OCI-LY1 (cell line): ENCODE data around the gene FBXO2.

Experiments
- H2AFZ ChIP-seq: fragments of 200-600 bp; sonication (generic), shearing (Covaris generic); 2 replicates; pipeline ENCODE4 v1.6.0; 2014; ENCODE audit warnings: antibody characterized with exemption, mild to moderate bottlenecking, low read length
- H3F3A ChIP-seq: fragments of 200-600 bp; sonication (generic), shearing (Covaris generic); 2 replicates; pipeline ENCODE4 v1.6.0; 2014; ENCODE audit warnings: mild to moderate bottlenecking, antibody characterized with exemption, low read length, moderate library complexity; ENCODE audit not compliant: insufficient read depth
- H3K27ac ChIP-seq: fragments of 200-600 bp; sonication (generic); 2 replicates; pipeline ENCODE4 v1.5.1; 2014; ENCODE audit warnings: low read length, mixed run types, mild to moderate bottlenecking, low read depth; ENCODE audit not compliant: poor library complexity, severe bottlenecking
- H3K27me3 ChIP-seq: fragments of 200-600 bp; sonication (generic); 2 replicates; pipeline ENCODE4 v1.6.0; 2014; ENCODE audit warnings: antibody characterized with exemption, mild to moderate bottlenecking, low read length, moderate library complexity; ENCODE audit not compliant: insufficient read depth
- H3K36me3 ChIP-seq: fragments of 200-600 bp; sonication (generic); 2 replicates; pipeline ENCODE4 v1.6.1; 2014; ENCODE audit warnings: mild to moderate bottlenecking, antibody characterized with exemption, low read length, moderate library complexity, mixed read lengths; ENCODE audit not compliant: insufficient read depth
- H3K4me1 ChIP-seq: fragments of 200-600 bp; sonication (generic); 2 replicates; pipeline ENCODE4 v1.5.1; 2014; ENCODE audit warnings: mild to moderate bottlenecking, low read length, moderate library complexity; ENCODE audit not compliant: insufficient read depth, severe bottlenecking
- H3K4me2 ChIP-seq: fragments of 200-600 bp; sonication (generic), shearing (Covaris generic); 2 replicates; pipeline ENCODE4 v1.6.1; 2014; ENCODE audit warnings: low read length
- H3K4me3 ChIP-seq: fragments of 200-600 bp; sonication (generic); 2 replicates; pipeline ENCODE4 v1.5.1; 2014; ENCODE audit warnings: low read length, low read depth, mild to moderate bottlenecking, mixed read lengths; ENCODE audit not compliant: poor library complexity, severe bottlenecking
- H3K79me2 ChIP-seq: fragments of 200-600 bp; shearing (Covaris generic); 2 replicates; pipeline ENCODE4 v1.6.1; 2016; ENCODE audit warnings: mixed run types, low read length, mixed read lengths; ENCODE audit not compliant: insufficient read depth
- H3K9ac ChIP-seq: fragments of 200-600 bp; sonication (generic), shearing (Covaris generic); 2 replicates; pipeline ENCODE4 v1.6.1; 2014; ENCODE audit warnings: mild to moderate bottlenecking, low read length, mixed read lengths
- H3K9me2 ChIP-seq: fragments of 200-600 bp; sonication (generic), shearing (Covaris generic); 2 replicates; pipeline ENCODE4 v1.6.1; 2014; ENCODE audit warnings: low read depth, mild to moderate bottlenecking, low read length, mixed read lengths
- H3K9me3 ChIP-seq: fragments of 200-600 bp; shearing (Covaris generic); 2 replicates; pipeline ENCODE4 v1.6.1; 2014; ENCODE audit warnings: low read length, mixed read lengths
- H4K20me1 ChIP-seq: fragments of 200-600 bp; sonication (generic), shearing (Covaris generic); 2 replicates; pipeline ENCODE4 v1.6.0; 2016; ENCODE audit warnings: mild to moderate bottlenecking, low read length; ENCODE audit not compliant: insufficient read depth
- CTCF ChIP-seq: fragments of 200-600 bp; sonication (generic), shearing (Covaris generic); IDR thresholded peaks from 2 replicates; pipeline ENCODE4 v1.5.1; 2017; ENCODE audit warnings: mild to moderate bottlenecking, antibody characterized with exemption, low read length, moderate library complexity, mixed read lengths
- EZH2 ChIP-seq: fragments of 200-600 bp; sonication (generic), shearing (Covaris generic); IDR thresholded peaks from 2 replicates; pipeline ENCODE4 v1.8.0; 2017; ENCODE audit warnings: borderline replicate concordance, mixed run types, mild to moderate bottlenecking, antibody characterized with exemption, low read length, moderate library complexity, mixed read lengths

The FBXO2 gene

GRCh38 chr1:11676386-11677103, 22.3 kb upstream of the FBXO2 start:
- Histone ChIP-seq H3K9me3 (no peaks in the 10 kb centered on the region), H3K4me3 (no peak overlapping the region), H3K36me3 (peaks cover 28% of the 10 kb centered on the region), H2AFZ (no peak overlapping the region), H3F3A (no peaks in the 10 kb centered on the region), H3K9me2 (no peaks in the 10 kb centered on the region), H3K27me3 (no peaks in the 10 kb centered on the region), H3K79me2 (no peaks in the 10 kb centered on the region), H3K4me1 (peaks cover 1% of the 10 kb centered on the region), H3K4me2 (no peak overlapping the region), H4K20me1 (no peaks in the 10 kb centered on the region), H3K27ac (no peak overlapping the region), H3K9ac (no peak overlapping the region)
- peak; percentile 16; the same call in 1 of the 2 replicates for TF ChIP-seq CTCF
- no peak for TF ChIP-seq EZH2

GRCh38 chr1:11675325-11675724, 21.1 kb upstream of the FBXO2 start:
- Histone ChIP-seq H3K27me3 (no peaks in the 10 kb centered on the region), H3K79me2 (no peaks in the 10 kb centered on the region), H3K4me3 (no peak overlapping the region), H3K4me1 (no peaks in the 10 kb centered on the region), H3K27ac (no peak overlapping the region), H3K4me2 (no peak overlapping the region), H3K9ac (no peak overlapping the region), H3K36me3 (peaks cover 28% of the 10 kb centered on the region), H2AFZ (no peak overlapping the region), H3K9me3 (no peaks in the 10 kb centered on the region), H3K9me2 (no peaks in the 10 kb centered on the region), H3F3A (no peaks in the 10 kb centered on the region), H4K20me1 (no peaks in the 10 kb centered on the region)
- TF ChIP-seq CTCF (no peak), EZH2 (no peak)

GRCh38 chr1:11674488-11674887, 20.3 kb upstream of the FBXO2 start:
- Histone ChIP-seq H3K27me3 (no peaks in the 10 kb centered on the region), H3K4me3 (no peak overlapping the region), H3K27ac (no peak overlapping the region), H3F3A (no peaks in the 10 kb centered on the region), H3K9me2 (no peaks in the 10 kb centered on the region), H4K20me1 (no peaks in the 10 kb centered on the region), H3K4me2 (no peak overlapping the region), H3K36me3 (peaks cover 28% of the 10 kb centered on the region), H3K9me3 (no peaks in the 10 kb centered on the region), H3K79me2 (no peaks in the 10 kb centered on the region), H2AFZ (no peak overlapping the region), H3K9ac (no peak overlapping the region), H3K4me1 (no peaks in the 10 kb centered on the region)
- TF ChIP-seq EZH2 (no peak), CTCF (no peak)
